Liver (tissue), 2 donors: ENCODE results near the gene GRAMD4.

Experiments used
- FOXA1 ChIP-seq: IDR thresholded peaks from 2 replicates; pipeline ENCODE4 v1.6.1; 2016; ENCODE audit warnings: antibody characterized with exemption
- TF ChIP-seq, protein P1 (sequence below): fragments of 150-350 bp; IDR thresholded peaks from 2 replicates; pipeline ENCODE4 v1.5.1; 2017; ENCODE audit warnings: improper control_type of control experiment, low read depth, low read length; ENCODE audit not compliant: missing input control
- TF ChIP-seq, protein P2 (sequence below): IDR thresholded peaks from 2 replicates; pipeline ENCODE4 v1.6.1; 2016; ENCODE audit warnings: antibody characterized with exemption
- donor health status: healthy.

DNA sequence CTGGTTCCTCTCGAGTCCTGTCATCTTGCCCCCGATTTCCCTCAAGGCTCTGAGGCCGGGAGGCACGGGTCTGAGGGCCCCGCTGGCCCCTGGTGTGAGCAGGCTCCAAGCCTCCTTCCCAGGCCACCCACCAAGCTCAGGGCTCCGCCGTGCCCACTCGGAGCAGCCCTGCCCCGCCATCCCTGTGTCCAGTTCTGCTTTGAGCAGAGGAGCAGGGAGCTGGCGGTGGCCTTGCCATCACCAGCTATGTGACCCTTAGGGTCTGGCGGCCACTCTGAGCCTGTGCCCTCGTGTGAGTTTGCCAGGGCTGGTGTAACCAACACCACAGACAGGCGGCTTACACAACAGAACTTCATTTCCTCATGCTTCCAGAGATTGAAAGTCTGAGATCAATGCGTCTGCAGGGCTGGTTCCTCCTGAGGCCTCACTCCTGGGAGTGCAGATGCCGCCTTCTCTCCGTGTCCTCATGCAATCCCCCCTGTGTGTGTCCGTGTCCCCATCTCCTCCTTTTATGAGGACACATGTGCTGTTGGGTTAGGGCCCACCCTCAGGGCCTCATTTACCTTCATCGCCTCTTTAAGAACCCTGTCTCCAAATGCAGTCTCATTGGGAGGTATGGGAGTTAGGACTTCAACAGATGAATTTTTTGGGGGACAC, 46.3 kb upstream of the GRAMD4 start:
- TF ChIP-seq, protein P1, sequence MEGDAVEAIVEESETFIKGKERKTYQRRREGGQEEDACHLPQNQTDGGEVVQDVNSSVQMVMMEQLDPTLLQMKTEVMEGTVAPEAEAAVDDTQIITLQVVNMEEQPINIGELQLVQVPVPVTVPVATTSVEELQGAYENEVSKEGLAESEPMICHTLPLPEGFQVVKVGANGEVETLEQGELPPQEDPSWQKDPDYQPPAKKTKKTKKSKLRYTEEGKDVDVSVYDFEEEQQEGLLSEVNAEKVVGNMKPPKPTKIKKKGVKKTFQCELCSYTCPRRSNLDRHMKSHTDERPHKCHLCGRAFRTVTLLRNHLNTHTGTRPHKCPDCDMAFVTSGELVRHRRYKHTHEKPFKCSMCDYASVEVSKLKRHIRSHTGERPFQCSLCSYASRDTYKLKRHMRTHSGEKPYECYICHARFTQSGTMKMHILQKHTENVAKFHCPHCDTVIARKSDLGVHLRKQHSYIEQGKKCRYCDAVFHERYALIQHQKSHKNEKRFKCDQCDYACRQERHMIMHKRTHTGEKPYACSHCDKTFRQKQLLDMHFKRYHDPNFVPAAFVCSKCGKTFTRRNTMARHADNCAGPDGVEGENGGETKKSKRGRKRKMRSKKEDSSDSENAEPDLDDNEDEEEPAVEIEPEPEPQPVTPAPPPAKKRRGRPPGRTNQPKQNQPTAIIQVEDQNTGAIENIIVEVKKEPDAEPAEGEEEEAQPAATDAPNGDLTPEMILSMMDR, result no peak
- TF ChIP-seq, protein P2, sequence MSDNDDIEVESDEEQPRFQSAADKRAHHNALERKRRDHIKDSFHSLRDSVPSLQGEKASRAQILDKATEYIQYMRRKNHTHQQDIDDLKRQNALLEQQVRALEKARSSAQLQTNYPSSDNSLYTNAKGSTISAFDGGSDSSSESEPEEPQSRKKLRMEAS, result no peak
- no peak for TF ChIP-seq FOXA1
